Left ventricle myocardium inferior (tissue), 1 donor: ENCODE measurements around the gene LIN28B. TPM values are rescaled to one million over a fixed set of nuclear protein-coding genes. Genes with fewer than 3 reads are reported as not detected.

Source experiments
- DNase-seq: peaks from one replicate; pipeline ENCODE4 v3.0.0-alpha.2; 2020
- H3K27ac ChIP-seq: fragments of 200-600 bp; replicated peaks from 2 replicates; pipeline ENCODE4 v1.8.0; 2021
- H3K27me3 ChIP-seq: fragments of 200-600 bp; 2 replicates; pipeline ENCODE4 v1.8.0; 2021; ENCODE audit warnings: low read depth
- H3K36me3 ChIP-seq: fragments of 200-600 bp; 2 replicates; pipeline ENCODE4 v1.8.0; 2021
- H3K4me1 ChIP-seq: fragments of 200-600 bp; 2 replicates; pipeline ENCODE4 v1.8.0; 2021
- H3K4me3 ChIP-seq: fragments of 200-600 bp; 2 replicates; pipeline ENCODE4 v1.8.0; 2021; ENCODE audit warnings: mild to moderate bottlenecking, moderate library complexity
- H3K9me3 ChIP-seq: fragments of 200-600 bp; replicated peaks from 2 replicates; pipeline ENCODE4 v1.8.0; 2021
- intact Hi-C: fragments of 100-400 bp; cut with micrococcal nuclease; formaldehyde crosslinking; loops from one replicate; pipeline ENCODE4 v1.11.0; 2022
- total RNA-seq: library from RNA; stranded (reverse); fragmentation: NEBNext Ultra II Directional; extraction: Animal tissue kit (Norgen Biotek cat#: 25700); gene quantifications from one replicate; pipeline ENCODE4 v1.2.1, GENCODE V29; 2021
- TF ChIP-seq, protein P1 (sequence below): fragments of 200-600 bp; IDR thresholded peaks from 2 replicates; pipeline ENCODE4 v1.8.0; 2021; ENCODE audit warnings: antibody characterized with exemption, mild to moderate bottlenecking, borderline replicate concordance
- donor health status: DM: no; HTN: yes; CAD: no; lungs with severe emphysema.

LIN28B gene
- total RNA-seq, 1 donor from 2014 or later = not detected

DNA sequence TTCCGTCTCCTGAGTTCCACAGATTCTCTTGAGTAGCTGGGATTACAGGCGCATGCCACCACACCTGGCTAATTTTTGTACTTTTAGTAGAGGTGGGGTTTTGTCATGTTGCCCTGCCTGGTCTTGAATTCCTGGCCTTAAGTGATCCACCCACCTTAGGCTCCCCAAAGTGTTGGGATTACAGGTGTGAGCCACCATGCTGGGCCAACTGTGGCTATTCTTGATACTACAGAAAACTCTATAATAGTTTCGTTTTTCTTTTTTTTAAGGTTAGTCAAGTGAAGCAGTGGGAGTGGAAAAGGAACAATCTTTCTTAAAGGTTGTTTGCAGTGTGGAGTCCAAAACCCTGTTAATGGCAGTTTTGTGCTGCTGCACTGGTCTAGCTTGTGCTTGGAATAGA lies 138.2 kb downstream of the LIN28B start:
- peaks cover 8% of the 10 kb centered on the region for H3K4me1 ChIP-seq
- intact Hi-C loops = no loop called here
- H3K36me3 ChIP-seq = peaks cover 38% of the 10 kb centered on the region
- TF ChIP-seq, protein P1, sequence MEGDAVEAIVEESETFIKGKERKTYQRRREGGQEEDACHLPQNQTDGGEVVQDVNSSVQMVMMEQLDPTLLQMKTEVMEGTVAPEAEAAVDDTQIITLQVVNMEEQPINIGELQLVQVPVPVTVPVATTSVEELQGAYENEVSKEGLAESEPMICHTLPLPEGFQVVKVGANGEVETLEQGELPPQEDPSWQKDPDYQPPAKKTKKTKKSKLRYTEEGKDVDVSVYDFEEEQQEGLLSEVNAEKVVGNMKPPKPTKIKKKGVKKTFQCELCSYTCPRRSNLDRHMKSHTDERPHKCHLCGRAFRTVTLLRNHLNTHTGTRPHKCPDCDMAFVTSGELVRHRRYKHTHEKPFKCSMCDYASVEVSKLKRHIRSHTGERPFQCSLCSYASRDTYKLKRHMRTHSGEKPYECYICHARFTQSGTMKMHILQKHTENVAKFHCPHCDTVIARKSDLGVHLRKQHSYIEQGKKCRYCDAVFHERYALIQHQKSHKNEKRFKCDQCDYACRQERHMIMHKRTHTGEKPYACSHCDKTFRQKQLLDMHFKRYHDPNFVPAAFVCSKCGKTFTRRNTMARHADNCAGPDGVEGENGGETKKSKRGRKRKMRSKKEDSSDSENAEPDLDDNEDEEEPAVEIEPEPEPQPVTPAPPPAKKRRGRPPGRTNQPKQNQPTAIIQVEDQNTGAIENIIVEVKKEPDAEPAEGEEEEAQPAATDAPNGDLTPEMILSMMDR = no peak
- no peak overlapping the region for H3K27ac ChIP-seq
- no peaks in the 10 kb centered on the region for H3K9me3 ChIP-seq
- DNase-seq = no peak
- H3K27me3 ChIP-seq = no peaks in the 10 kb centered on the region
- no peak overlapping the region for H3K4me3 ChIP-seq

DNA sequence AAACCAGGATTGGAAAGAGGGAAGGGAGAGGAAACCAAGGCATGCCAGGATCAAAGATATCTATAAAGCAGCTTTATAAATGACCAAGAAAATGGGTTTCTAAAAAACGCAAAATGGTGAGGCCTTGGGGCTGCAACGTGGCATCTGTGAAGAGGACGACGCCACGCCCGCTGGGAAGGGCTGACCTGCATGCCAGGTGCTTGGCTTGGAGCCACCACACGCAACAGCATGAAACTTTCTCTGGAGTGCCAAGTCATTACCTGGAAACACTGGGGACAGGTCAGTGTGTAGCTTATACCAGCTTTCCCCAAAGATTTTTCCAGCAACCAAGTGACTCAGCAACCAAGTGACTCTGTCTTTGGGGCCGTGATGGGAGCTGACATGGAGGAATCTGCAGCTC lies 140.4 kb downstream of the LIN28B start:
- no peaks in the 10 kb centered on the region for H3K9me3 ChIP-seq
- intact Hi-C loops = no loop called here
- H3K36me3 ChIP-seq = peaks cover 43% of the 10 kb centered on the region
- H3K4me1 ChIP-seq = no peaks in the 10 kb centered on the region
- no peak for DNase-seq
- TF ChIP-seq, protein P1 = no peak
- H3K4me3 ChIP-seq = no peak overlapping the region
- no peak overlapping the region for H3K27ac ChIP-seq
- H3K27me3 ChIP-seq = no peaks in the 10 kb centered on the region

DNA sequence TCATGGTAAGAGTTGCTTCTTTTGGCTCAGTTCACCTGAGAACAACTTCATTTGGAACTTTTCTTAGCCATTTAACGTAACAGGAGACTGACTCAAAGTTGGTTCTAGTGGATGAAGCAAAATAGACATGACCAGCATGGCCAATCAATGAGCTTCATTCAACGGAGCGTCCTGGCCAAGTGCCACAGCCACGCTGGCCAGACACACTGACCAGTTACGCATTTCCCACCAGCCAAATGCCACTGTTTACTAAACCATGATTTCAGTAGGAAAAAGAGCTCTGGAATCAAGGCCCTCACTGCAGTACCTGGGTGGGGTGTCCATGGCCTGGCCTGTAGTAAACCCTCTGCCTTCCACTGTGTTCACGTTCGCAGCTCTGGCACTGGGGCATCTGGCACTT lies 142.5 kb downstream of the LIN28B start:
- Histone ChIP-seq H3K4me3 (no peak overlapping the region), H3K27me3 (no peaks in the 10 kb centered on the region), H3K9me3 (no peaks in the 10 kb centered on the region), H3K36me3 (peaks cover 44% of the 10 kb centered on the region), H3K27ac (no peak overlapping the region), H3K4me1 (no peaks in the 10 kb centered on the region)
- TF ChIP-seq, protein P1 = no peak
- intact Hi-C loops = no loop called here
- no peak for DNase-seq

DNA sequence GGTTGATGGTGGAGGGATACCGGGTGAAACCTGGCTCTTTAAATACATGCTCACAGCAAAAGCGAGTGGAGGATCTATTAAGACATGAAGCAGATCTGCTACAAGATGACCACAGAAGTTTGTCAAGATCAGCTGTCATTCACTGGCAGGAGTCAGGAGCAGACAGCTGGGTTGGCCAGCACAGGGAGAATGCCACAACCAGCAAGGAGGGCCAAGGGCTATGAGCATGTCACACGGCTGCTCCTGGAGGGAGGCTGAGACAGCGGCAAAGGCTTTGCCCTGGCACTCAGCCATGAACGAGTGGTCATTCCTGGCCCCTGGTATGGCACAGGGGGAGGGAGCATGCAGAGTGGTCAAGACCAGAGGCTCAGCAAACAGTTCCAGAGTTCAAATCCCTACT lies 145.3 kb downstream of the LIN28B start:
- H3K27me3 ChIP-seq = no peaks in the 10 kb centered on the region

DNA sequence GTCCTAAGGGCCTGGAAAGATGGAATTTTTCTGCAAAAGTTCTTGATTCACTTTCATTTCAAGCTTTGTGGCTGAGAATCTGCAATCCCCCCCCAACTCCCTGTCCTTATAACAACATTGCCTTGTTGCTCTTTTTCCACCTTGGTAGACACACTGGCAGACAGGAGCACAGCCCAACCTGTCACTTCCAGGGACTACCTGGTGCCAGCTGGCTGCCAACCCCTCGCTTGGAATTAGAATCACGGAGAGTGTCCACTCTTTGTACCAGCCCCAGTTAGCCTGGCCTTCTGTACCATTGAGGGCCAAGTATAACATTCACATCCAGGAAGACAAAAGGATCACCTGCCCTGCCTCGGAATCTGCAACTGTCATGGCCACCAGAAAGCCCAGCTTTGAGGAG lies 148.2 kb downstream of the LIN28B start:
- Histone ChIP-seq H3K36me3 (peaks cover 32% of the 10 kb centered on the region), H3K4me3 (no peak overlapping the region), H3K27me3 (no peaks in the 10 kb centered on the region), H3K4me1 (no peaks in the 10 kb centered on the region), H3K27ac (no peak overlapping the region), H3K9me3 (no peaks in the 10 kb centered on the region)
- DNase-seq = no peak
- intact Hi-C loops = no loop called here
- TF ChIP-seq, protein P1 = no peak

More for the DNA sequence above, 145.3 kb downstream of the LIN28B start:
- Histone ChIP-seq H3K27ac (no peak overlapping the region), H3K4me3 (no peak overlapping the region), H3K4me1 (no peaks in the 10 kb centered on the region), H3K9me3 (no peaks in the 10 kb centered on the region), H3K36me3 (peaks cover 40% of the 10 kb centered on the region)
- TF ChIP-seq, protein P1 = no peak
- DNase-seq = no peak
- intact Hi-C loops = no loop called here

GRCh38 chr6:105106260-105106659 lies 149.4 kb downstream of the LIN28B start:
- Histone ChIP-seq H3K27ac (no peak overlapping the region), H3K9me3 (no peaks in the 10 kb centered on the region), H3K27me3 (no peaks in the 10 kb centered on the region), H3K4me1 (no peaks in the 10 kb centered on the region), H3K36me3 (peaks cover 35% of the 10 kb centered on the region), H3K4me3 (no peak overlapping the region)
- no peak for DNase-seq
- intact Hi-C loops = no loop called here
- TF ChIP-seq, protein P1 = no peak
